Heart left ventricle (tissue), 13 donors: ENCODE data around the gene STARD13.

ENCODE experiments used
- POLR2A ChIP-seq, 2 donors: fragments of 450-650 bp; IDR thresholded peaks; one replicate each; pipeline ENCODE4 v1.6.1; 2017; ENCODE audit warnings: antibody characterized with exemption in 2 of 2, mild to moderate bottlenecking in 2 of 2, moderate library complexity in 2 of 2
- TF ChIP-seq, protein P1 (sequence below), 12 donors: fragments of 200-600 bp; sonication (generic) in 4 of 12; IDR thresholded peaks; one replicate each; pipeline versions ENCODE4 v1.5.0 to v1.8.0; 2018 to 2022; ENCODE audit warnings: antibody characterized with exemption in 12 of 12, mild to moderate bottlenecking in 5 of 12
- donor health status: ischemic (EF 13 %, LVEDD 7.1; RV severe dilation, severe dysfunction).
- donor health status: DM: no; HTN: yes; CAD: no.
- donor health status: DM: no; HTN: no; CAD: no.
- donor health status: ischemic (EF 25% LVEDD 6.9; RV normal size, moderate dysfunction).
- donor health status: ischemic (EF 25% LVEDD 5.7; RV mildly dilated, moderate dysfunction).
- donor health status: ischemic (EF 35%, LVEDD 5.7; RV mildly dilated, moderate dysfunction).
- donor health status: nonischemic (EF 11% LVEDD 7.7; RV severe dilation, severe dysfunction).
- donor health status: DM: yes; HTN: yes; CAD: no.
- donor health status: PGD.
- donor health status: ischemic (EF 29% LVEDD 5.4; RV normal size, mild dysfunction).
- donor health status: nonischemic (EF 23%, LVEDD 6.1; RV moderate dilation, normal function).

DNA sequence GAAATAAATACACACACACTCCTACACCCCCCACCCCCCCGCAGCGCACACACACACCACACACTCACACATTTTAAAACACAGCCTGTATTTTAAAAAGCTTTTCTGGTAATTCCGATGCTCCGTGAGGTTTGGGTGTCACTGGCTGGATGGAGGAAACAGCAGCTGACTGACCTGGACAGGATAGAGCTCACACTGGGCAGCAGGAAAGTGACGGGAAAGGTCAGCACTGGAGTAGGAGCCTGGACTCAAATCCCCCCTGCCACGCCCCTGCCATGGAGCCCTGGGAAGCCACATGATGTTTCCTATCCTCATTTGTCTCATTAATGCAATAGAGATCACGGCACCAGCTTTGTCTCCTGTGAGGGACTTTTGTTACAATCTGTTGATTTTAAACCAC, 49.3 kb upstream of the STARD13 start:
- TF ChIP-seq POLR2A (IDR thresholded peaks at IDR 0.05), result no peak
- TF ChIP-seq, protein P1, sequence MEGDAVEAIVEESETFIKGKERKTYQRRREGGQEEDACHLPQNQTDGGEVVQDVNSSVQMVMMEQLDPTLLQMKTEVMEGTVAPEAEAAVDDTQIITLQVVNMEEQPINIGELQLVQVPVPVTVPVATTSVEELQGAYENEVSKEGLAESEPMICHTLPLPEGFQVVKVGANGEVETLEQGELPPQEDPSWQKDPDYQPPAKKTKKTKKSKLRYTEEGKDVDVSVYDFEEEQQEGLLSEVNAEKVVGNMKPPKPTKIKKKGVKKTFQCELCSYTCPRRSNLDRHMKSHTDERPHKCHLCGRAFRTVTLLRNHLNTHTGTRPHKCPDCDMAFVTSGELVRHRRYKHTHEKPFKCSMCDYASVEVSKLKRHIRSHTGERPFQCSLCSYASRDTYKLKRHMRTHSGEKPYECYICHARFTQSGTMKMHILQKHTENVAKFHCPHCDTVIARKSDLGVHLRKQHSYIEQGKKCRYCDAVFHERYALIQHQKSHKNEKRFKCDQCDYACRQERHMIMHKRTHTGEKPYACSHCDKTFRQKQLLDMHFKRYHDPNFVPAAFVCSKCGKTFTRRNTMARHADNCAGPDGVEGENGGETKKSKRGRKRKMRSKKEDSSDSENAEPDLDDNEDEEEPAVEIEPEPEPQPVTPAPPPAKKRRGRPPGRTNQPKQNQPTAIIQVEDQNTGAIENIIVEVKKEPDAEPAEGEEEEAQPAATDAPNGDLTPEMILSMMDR (IDR thresholded peaks at IDR 0.05), result no peak
